Activated T-cell treated with anti-CD3 and anti-CD28 coated beads for 4 hours (primary cell): ENCODE data around the gene S1PR5.
A peak's percentile ranks its signal among the peaks of the same experiment; 100 is the strongest.
"Not testable (repeated sequence)": the region's sequence is repeated elsewhere in the genome, so short reads cannot be mapped to it uniquely, and the experiment has no call there.

Experiments
- DNase-seq: peaks from one replicate; pipeline ENCODE4 v3.0.0-alpha.2; 2020

Gene S1PR5

GRCh38 chr19:10544242-10544752 lies 27.1 kb upstream of the S1PR5 start:
- no peak for DNase-seq

- peak; percentile 66 for DNase-seq
Observed at GRCh38 chr19:10543420-10544241, 26.4 kb upstream of the S1PR5 start, which contains the start of gene ATG4D. Gene ATG4D, plus strand, starts transcription at chr19:10543904. Its CDS starts 187 bp downstream, at chr19:10544091.

- no peak for DNase-seq
Observed at GRCh38 chr19:10543059-10543419, 25.8 kb upstream of the S1PR5 start.

- DNase-seq, result not testable (repeated sequence)
Observed at GRCh38 chr19:10539016-10539415, 21.8 kb upstream of the S1PR5 start.

DNA sequence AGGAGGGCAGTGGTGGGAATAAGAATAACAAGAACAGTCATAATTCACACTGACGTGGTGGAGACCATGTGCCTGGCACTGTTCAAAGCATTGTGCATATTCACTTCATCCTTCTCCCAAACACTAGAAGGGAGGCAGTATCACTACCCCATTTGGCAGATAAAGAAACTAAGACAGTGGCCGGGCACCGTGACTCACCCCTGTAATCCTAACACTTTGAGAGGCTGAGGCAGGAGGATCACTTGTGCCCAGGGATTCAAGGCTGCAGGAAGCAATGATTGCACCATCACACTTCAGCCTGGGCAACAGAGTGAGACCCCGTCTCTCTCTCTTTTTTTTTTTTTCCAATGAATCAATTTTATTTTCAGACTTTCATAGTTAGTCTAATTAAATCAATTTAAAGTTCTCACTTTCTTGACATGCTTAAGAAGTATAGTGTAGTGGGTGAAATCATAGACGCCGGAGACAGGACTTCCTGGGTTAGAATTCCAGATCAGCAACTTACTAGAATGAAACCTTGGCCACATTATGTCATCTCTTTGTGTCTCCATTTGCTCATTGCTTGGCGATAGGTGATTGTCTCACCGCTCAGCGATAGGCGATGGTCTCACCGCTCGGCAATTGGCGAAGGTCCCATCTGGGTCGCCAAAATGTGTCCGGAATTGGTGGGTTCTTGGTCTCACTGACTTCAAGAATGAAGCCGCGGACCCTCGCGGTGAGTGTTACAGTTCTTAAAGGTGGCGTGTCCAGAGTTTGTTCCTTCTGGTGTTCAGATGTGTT lies 21.1 kb upstream of the S1PR5 start:
- no peak for DNase-seq

GRCh38 chr19:10537668-10538067 lies 20.4 kb upstream of the S1PR5 start:
- DNase-seq, result no peak

- no peak for DNase-seq
Observed at GRCh38 chr19:10535613-10536012, 18.4 kb upstream of the S1PR5 start.

GRCh38 chr19:10533646-10534386 lies 16.6 kb upstream of the S1PR5 start:
- no peak for DNase-seq

DNA sequence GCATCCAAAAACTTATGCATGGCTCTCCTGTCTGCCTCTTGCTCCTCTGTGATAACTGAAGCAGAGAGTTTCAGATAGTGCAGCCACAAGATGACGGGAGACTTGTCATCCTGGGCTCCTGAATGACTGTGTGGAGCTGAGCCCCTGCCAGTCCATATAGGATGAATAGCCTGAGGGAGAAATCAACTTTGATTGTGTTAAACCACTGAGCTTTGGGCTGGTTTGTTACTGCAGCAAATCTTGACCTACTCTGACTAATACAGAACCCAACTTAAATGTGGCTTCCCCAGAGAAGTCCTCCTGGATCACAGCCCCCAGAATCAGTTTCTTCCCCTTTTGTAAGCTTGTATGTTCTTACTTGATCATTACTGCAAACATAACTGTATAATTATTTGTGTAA lies 15.2 kb upstream of the S1PR5 start:
- DNase-seq, result no peak

- not testable (repeated sequence) for DNase-seq
Observed at GRCh38 chr19:10526887-10527286, 9.6 kb upstream of the S1PR5 start.

DNA sequence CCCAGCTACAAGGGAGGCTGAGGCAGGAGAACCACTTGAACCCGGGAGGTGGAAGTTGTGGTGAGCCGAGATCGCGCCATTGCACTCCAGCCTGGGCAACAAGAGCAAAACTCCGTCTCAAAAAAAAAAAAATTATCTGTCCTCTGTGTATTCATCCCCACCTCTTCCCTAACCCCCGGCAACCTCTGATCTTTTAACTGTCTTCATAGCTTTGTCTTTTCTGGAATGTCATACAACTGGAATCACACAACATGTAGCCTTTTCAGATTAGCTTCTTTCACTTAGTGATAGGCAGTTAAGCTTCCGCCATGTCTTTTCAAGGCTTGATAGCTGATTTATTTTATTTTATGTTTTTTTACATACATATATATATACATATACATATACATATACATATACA lies 8.4 kb upstream of the S1PR5 start:
- DNase-seq, result no peak

GRCh38 chr19:10523135-10523636 lies 5.9 kb upstream of the S1PR5 start:
- no peak for DNase-seq

DNA sequence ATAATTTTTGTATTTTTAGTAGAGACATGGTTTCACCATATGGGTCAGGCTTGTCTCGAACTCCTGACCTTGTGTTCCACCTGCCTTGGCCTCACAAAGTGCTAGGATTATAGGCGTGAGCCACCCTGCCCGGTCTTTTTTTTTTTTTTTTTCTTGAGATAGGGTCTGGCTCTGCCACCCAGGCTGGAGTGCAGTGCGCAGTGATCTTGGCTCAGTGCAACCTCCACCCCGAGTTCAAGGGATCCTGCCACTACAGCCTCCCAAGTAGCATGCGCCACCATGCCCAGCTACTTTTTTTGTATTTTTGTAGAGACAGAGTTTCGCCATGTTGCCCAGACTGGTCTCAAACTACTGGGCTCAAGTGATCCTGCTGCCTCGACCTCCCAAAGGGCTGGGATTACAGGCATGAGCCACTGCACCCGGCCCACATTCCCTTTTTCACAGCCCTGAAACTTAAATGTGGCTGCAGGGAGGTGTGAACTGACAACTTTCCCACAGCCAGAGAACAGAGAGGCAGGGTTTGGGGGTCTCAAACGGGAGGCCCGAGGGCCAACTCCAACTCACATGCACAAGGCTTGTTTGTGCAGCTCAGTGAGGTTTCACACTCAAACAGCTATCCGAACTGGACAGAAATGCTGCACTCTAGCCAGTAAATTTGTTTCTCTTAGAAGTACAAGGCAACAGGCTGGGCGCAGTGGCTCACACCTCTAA lies 4.4 kb upstream of the S1PR5 start:
- DNase-seq, result no peak

DNA sequence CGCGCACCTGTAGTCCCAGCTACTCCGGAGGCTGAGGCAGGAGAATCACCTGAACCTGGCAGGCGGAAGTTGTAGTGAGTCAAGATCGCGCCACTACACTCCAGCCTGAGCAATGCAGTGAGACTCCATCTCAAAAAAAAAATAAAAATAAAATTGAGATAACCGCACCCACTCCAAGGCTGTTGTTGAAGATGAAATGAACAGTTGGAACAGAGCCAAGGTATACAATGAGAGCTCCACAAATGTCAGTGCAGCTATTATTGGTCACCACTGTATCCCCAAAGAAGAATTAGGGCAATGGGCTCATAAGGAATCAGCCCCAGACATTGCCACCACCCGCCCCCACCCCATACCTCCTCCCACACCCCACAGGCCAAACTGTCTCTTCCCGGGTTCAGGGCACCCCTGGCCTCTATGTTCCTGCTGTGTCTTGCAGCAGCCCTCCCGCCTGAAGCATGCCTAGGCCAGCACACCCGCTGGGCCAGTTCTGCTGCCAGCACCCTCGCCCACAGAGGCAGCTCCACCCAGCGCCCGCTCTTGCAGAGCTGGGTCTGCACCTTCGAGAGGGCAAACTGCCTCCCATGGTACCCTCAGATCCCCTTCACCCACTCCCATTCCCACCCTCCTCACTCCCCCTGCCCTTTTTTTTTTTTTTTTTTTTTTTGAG lies 3.5 kb upstream of the S1PR5 start:
- no peak for DNase-seq

DNA sequence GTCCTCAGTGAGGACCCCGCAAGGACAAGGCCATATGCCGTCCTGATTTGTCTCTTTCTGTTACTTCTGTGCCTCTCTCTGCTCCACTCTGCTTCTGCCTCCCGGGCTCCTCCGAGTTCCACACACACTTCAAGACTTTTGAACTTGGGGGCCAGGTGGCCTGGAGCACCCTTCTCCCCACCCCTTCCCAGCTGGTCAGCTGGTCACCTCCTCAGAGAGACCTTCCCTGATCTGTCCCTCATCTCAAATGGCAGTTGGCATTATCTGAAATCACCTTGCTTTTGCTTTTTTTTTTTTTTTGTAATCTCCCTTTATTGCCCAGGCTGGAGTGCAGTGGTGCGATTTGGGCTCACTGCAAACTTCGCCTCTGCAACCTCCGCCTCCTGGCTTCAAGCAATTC lies 2.2 kb upstream of the S1PR5 start:
- DNase-seq, result no peak

DNA sequence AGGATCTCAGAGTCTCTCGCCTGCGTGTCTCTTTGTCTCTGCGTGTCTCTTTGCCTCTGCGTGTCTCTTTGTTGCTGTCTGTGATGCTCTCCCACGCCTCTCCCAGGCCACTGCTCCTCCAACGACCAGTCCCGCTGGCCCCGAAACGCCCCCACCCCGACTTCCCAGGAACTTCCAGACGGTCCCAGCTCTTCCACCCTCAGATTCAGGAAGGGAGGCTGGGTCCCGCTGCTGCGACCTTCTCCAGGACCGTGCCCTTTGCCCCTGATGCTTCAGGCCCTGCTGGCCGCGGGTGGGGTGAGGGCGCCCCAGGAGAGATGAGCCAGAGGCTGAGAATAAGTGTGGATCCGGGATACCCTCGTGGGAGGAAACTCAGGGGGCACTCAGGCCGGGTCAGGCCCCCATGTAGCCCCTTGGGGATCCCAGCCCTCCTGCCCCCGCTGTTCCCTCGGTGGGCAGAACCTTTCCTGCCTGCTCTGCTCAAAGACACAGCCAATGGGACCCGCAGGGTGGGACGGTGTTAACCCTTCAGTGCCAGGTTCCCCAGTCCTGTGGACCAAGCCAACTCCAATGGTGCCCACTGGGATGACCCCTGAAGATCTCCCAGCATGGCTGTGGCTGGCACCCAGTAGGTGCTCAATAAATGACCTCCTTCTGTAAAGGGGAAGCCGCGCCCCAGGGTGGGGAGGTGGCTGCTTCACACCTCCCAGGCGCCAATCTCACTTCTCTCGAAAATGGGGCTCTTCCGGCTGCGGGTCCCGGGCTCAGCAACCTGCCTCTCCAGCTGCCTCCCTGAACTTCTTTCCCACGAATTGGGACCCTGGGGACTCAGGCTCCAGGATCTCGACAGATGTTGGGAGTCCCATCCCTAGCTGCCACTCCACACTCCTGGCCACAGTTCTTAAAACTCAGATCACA lies 1.5 kb upstream of the S1PR5 start:
- no peak for DNase-seq

DNA sequence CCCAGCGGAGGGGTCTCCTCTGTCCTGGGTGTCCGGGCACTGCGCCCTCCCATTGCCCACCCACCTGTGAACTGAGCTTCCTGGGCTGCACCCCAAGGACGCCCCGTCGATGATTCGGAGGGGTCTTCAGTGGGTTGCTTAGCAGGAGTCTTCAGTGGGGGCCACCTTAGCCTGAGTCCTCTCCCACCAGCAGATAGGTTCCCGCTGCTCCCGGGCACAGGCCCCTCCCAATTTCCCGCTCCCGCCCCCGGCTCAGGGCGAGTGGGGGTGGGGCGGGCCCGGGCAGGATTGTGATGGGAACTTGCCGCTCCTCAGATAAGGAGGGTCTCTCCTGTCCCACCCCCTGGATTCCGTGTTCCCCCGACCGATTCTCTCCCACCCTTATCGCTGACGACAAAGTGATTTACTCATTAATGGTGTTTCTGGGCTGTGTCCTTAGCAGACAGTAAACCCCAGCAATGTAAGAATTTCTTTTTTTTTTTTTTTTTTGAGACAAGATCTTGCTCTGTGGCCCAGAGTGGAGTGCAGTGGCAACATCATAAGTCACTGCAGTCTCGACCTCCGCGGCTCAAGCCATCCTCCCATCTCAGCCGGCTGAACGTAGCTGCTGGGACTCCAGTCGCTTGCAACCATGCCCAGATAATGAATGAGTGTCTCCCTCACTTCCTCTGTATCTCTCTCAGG lies 655 bp upstream of the S1PR5 start:
- DNase-seq, result no peak

DNA sequence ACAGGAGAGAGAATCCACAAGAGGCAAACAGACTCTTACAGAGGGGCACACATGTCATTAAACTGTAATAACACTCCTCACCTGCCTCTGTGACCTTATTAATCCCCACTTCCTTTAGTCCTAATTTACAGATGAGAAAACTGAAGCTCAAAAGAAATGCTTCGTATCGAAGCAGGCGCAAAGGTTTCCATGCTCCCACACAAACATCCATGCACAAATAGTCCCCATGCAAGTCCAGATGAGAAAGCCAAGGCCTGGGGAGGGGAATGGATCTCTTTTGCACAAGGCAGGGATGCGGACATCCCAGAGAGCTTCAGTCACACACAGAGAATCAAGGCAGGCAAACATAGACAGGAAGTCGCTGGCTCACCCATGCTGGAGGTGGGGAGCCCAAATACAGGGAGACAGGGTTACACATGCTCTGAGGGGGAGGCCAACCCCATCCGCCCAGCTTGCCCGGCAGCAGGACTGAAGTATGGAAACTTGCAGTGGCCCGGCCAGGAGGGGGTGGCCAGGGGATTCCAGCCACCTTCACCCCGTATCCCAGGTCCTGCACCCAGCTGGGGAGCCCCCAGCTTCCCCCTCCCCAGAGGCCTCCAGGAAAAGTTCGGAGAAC lies 468 bp downstream of the S1PR5 start:
- no peak for DNase-seq

- no peak for DNase-seq
Observed at GRCh38 chr19:10516064-10516385, 1.2 kb downstream of the S1PR5 start.
